HepG2 (cell line): Measurements from ENCODE around the gene EIF4G3. TPM values are rescaled to one million over a fixed set of nuclear protein-coding genes. Genes with fewer than 3 reads are reported as not detected.
"Not testable (repeated sequence)": the region's sequence is repeated elsewhere in the genome, so short reads cannot be mapped to it uniquely, and the experiment has no call there.

Experiments
- ATAC-seq: fragments of 200-7000 bp; cut with Tn5 transposase; 3 replicates; pipeline ENCODE4 v1.9.1; 2020; ENCODE audit warnings: mild to moderate bottlenecking, moderate library complexity
- BruUV-seq: library from RNA; stranded (reverse); fragments of 400-500 nt; replicated peaks from 2 replicates; lab custom pipeline; 2021; lab: Mats Ljungman, UMichigan
- CTCF ChIA-PET: fragments of 300-600 bp; formaldehyde crosslinking; extraction: SDS; loops from one replicate; lab custom pipeline; 2021; ENCODE audit warnings: low total read pairs, inconsistent platforms, low intra/inter-chr PET ratio; lab: Yijun Ruan, JAX
- POLR2A ChIA-PET: fragments of 350-600 bp; sonication (Branson Sonifier 250); formaldehyde crosslinking; loops from one replicate; lab custom pipeline; 2020; ENCODE audit warnings: antibody characterized with exemption, inconsistent platforms; lab: Yijun Ruan, JAX
- DNase-seq: peaks from one replicate; pipeline ENCODE4 v3.0.0-alpha.2; 2015; ENCODE audit warnings: low spot score
- FAIRE-seq: peaks from 3 replicates; lab custom pipeline; 2011; peaks lifted over from hg19 to GRCh38; lab: Jason Lieb, UNC
- H2AFZ ChIP-seq: one replicate; pipeline ENCODE4 v1.6.1; 2011; ENCODE audit warnings: low read length, inconsistent platforms
- H3K27ac ChIP-seq: fragments of 300-600 bp; 3 replicates; pipeline ENCODE4 v1.8.0; 2011; ENCODE audit warnings: mixed run types, mild to moderate bottlenecking, mixed read lengths, low read length, inconsistent platforms; ENCODE audit not compliant: insufficient read depth; ENCODE audit errors: extremely low read length
- H3K27me3 ChIP-seq, 2 experiments: fragments of 200-600 bp in 1 of 2; 2 replicates in 1 of 2; 3 replicates in 1 of 2; pipeline versions ENCODE4 v1.6.0 to v1.8.0; 2011; ENCODE audit warnings: low read length in 2 of 2, mild to moderate bottlenecking in 2 of 2, moderate library complexity in 2 of 2, inconsistent platforms in 1 of 2; ENCODE audit not compliant: insufficient read depth in 2 of 2, control insufficient read depth in 1 of 2
- H3K36me3 ChIP-seq, 2 experiments: fragments of 200-600 bp in 1 of 2; replicated peaks in 1 of 2; 2 replicates in 1 of 2; 3 replicates in 1 of 2; pipeline versions ENCODE4 v1.5.1 to v1.8.0; 2011; ENCODE audit warnings: low read length in 2 of 2, inconsistent platforms in 1 of 2; ENCODE audit not compliant: insufficient read depth in 2 of 2, control insufficient read depth in 1 of 2
- H3K4me1 ChIP-seq: 2 replicates; pipeline ENCODE4 v1.5.1; 2012; ENCODE audit warnings: low read length, inconsistent platforms; ENCODE audit not compliant: insufficient read depth
- H3K4me2 ChIP-seq: 2 replicates; pipeline ENCODE4 v1.6.0; 2011; ENCODE audit warnings: low read depth, low read length, inconsistent platforms
- H3K4me3 ChIP-seq, 3 experiments: fragments of 200-600 bp in 1 of 3; sonication (generic), shearing (Covaris generic) in 1 of 3; replicated peaks in 1 of 3; 2 replicates each; pipeline ENCODE4 v1.5.1; 2011 to 2016; ENCODE audit warnings: low read length in 3 of 3, inconsistent platforms in 2 of 3, low read depth in 2 of 3, mild to moderate bottlenecking in 2 of 3, control low read depth in 1 of 3, mixed read lengths in 1 of 3; ENCODE audit not compliant: insufficient read depth in 1 of 3
- H3K79me2 ChIP-seq: one replicate; pipeline ENCODE4 v1.6.1; 2011; ENCODE audit warnings: low read length, inconsistent platforms; ENCODE audit not compliant: insufficient read depth
- H3K9ac ChIP-seq: 2 replicates; pipeline ENCODE4 v1.6.0; 2011; ENCODE audit warnings: mild to moderate bottlenecking, low read depth, low read length, inconsistent platforms; ENCODE audit not compliant: insufficient read depth
- H3K9me3 ChIP-seq: 2 replicates; pipeline ENCODE4 v1.5.1; 2012; ENCODE audit warnings: mild to moderate bottlenecking, low read length
- H4K20me1 ChIP-seq: 2 replicates; pipeline ENCODE4 v1.6.0; 2011; ENCODE audit warnings: inconsistent platforms, mild to moderate bottlenecking, low read length, moderate library complexity; ENCODE audit not compliant: insufficient read depth
- FOXP4 ChIP-seq: sonication (generic); formaldehyde crosslinking; IDR thresholded peaks from 2 replicates; pipeline ENCODE4 v1.4.0; 2020; ENCODE audit warnings: missing genetic modification reagents
- GATAD2A ChIP-seq: IDR thresholded peaks from 2 replicates; pipeline ENCODE4 v1.6.1; 2016
- HNF4A ChIP-seq: sonication (generic); formaldehyde crosslinking; IDR thresholded peaks from 2 replicates; pipeline ENCODE4 v1.4.0; 2020; ENCODE audit warnings: missing genetic modification reagents
- MED1 ChIP-seq: sonication (generic); formaldehyde crosslinking; IDR thresholded peaks from 2 replicates; pipeline ENCODE4 v1.4.0; 2020; ENCODE audit warnings: missing genetic modification reagents
- SOX6 ChIP-seq, 2 experiments: fragments of 450-650 bp in 1 of 2; sonication (generic) in 1 of 2; formaldehyde crosslinking in 1 of 2; IDR thresholded peaks; 2 replicates each; pipeline versions ENCODE4 v1.4.0 to v1.6.1; 2017 to 2020; ENCODE audit warnings: antibody characterized with exemption in 1 of 2, mild to moderate bottlenecking in 1 of 2, missing genetic modification reagents in 1 of 2
- WGBS: methylation state at CpG from one replicate; pipeline ENCODE4 v1.1.6; 2017; ENCODE audit warnings: low lambda C conversion rate; 5-methylcytosine and 5-hydroxymethylcytosine counted together
- in situ Hi-C: cut with HindIII; loops from 2 replicates; pipeline ENCODE4 v1.10.0; 2017; ENCODE audit warnings: low pct_unique_long_range_greater_than_20kb; ENCODE audit not compliant: extremely low pct_ligation_motif_present
- intact Hi-C: fragments of 100-400 bp; cut with micrococcal nuclease; formaldehyde crosslinking; loops from one replicate; pipeline ENCODE4 v1.10.0; 2022; ENCODE audit not compliant: unreplicated experiment
- polyA plus RNA-seq, 8 experiments: library from polyadenylated mRNA; depleted of rRNA in 3 of 8; stranded (reverse) in 7 of 8; unstranded in 1 of 8; fragments of >200 nt; fragmentation: Illumina TruSeq in 4 of 8; extraction: Trizol in 4 of 8; gene quantifications; 2 replicates each; pipeline versions ENCODE4 v1.2.1 to v1.2.3, GENCODE V29; 2011 to 2016; ENCODE audit warnings: low read depth in 4 of 8, missing spikeins in 1 of 8, mixed read lengths in 1 of 8; ENCODE audit not compliant: insufficient read depth in 1 of 8
- total RNA-seq, 5 experiments: library from RNA; depleted of rRNA; stranded (reverse); fragments of >200 nt; fragmentation: Illumina TruSeq; extraction: Trizol; gene quantifications; 2 replicates each; pipeline ENCODE4 v1.2.3, GENCODE V29; 2016; ENCODE audit warnings: low read depth in 1 of 5
- TF ChIP-seq, protein P1 (sequence below): sonication (generic); formaldehyde crosslinking; IDR thresholded peaks from 2 replicates; pipeline ENCODE4 v1.4.0; 2020; ENCODE audit warnings: missing genetic modification reagents
- TF ChIP-seq, protein P2 (sequence below): sonication (generic); formaldehyde crosslinking; IDR thresholded peaks from 2 replicates; pipeline ENCODE4 v1.5.1; 2020; ENCODE audit warnings: mild to moderate bottlenecking, missing genetic modification reagents, moderate library complexity
- TF ChIP-seq, protein P3 (sequence below): sonication (generic); formaldehyde crosslinking; IDR thresholded peaks from 2 replicates; pipeline ENCODE4 v1.4.0; 2020; ENCODE audit warnings: missing genetic modification reagents

The EIF4G3 gene
- total and polyA plus RNA-seq, 2 of the 13 experiments (the other 11 are each of a cell fraction or from before 2014, with no cell fraction given) = 22.2 to 27.6 TPM

- H3K36me3 ChIP-seq; H4K20me1 ChIP-seq; BruUV-seq; DNase-seq; H3K9ac ChIP-seq; intact Hi-C loops; H3K9me3 ChIP-seq; POLR2A ChIA-PET; CTCF ChIA-PET; H2AFZ ChIP-seq; ATAC-seq; H3K27me3 ChIP-seq; H3K4me3 ChIP-seq; H3K4me2 ChIP-seq; FAIRE-seq; in situ Hi-C loops; TF ChIP-seq SOX6 (IDR thresholded peaks at IDR 0.05): not testable (repeated sequence)
- Histone ChIP-seq H3K4me1 (peaks cover 71% of the 10 kb centered on the region), H3K79me2 (peaks cover 16% of the 10 kb centered on the region), H3K27ac (peak overlapping the region; percentile 82)
- WGBS = 55% methylated on average over 7 of the region's 26 CpGs
- 0 out of 2 replicates have a peak, but pooled peaks have one; percentile 42 for TF ChIP-seq FOXP4 (CRISPR knock-in tag)
- TF ChIP-seq HNF4A (CRISPR knock-in tag) = 0 out of 2 replicates have a peak, but pooled peaks have one; percentile 4
- TF ChIP-seq, protein P1, sequence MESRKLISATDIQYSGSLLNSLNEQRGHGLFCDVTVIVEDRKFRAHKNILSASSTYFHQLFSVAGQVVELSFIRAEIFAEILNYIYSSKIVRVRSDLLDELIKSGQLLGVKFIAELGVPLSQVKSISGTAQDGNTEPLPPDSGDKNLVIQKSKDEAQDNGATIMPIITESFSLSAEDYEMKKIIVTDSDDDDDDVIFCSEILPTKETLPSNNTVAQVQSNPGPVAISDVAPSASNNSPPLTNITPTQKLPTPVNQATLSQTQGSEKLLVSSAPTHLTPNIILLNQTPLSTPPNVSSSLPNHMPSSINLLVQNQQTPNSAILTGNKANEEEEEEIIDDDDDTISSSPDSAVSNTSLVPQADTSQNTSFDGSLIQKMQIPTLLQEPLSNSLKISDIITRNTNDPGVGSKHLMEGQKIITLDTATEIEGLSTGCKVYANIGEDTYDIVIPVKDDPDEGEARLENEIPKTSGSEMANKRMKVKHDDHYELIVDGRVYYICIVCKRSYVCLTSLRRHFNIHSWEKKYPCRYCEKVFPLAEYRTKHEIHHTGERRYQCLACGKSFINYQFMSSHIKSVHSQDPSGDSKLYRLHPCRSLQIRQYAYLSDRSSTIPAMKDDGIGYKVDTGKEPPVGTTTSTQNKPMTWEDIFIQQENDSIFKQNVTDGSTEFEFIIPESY = 0 out of 2 replicates have a peak, but pooled peaks have one; percentile 22
- TF ChIP-seq GATAD2A = 0 out of 2 replicates have a peak, but pooled peaks have one; percentile 28
- TF ChIP-seq MED1 = peak; percentile 24; the same call in 1 of the 2 replicates
- TF ChIP-seq, protein P2, sequence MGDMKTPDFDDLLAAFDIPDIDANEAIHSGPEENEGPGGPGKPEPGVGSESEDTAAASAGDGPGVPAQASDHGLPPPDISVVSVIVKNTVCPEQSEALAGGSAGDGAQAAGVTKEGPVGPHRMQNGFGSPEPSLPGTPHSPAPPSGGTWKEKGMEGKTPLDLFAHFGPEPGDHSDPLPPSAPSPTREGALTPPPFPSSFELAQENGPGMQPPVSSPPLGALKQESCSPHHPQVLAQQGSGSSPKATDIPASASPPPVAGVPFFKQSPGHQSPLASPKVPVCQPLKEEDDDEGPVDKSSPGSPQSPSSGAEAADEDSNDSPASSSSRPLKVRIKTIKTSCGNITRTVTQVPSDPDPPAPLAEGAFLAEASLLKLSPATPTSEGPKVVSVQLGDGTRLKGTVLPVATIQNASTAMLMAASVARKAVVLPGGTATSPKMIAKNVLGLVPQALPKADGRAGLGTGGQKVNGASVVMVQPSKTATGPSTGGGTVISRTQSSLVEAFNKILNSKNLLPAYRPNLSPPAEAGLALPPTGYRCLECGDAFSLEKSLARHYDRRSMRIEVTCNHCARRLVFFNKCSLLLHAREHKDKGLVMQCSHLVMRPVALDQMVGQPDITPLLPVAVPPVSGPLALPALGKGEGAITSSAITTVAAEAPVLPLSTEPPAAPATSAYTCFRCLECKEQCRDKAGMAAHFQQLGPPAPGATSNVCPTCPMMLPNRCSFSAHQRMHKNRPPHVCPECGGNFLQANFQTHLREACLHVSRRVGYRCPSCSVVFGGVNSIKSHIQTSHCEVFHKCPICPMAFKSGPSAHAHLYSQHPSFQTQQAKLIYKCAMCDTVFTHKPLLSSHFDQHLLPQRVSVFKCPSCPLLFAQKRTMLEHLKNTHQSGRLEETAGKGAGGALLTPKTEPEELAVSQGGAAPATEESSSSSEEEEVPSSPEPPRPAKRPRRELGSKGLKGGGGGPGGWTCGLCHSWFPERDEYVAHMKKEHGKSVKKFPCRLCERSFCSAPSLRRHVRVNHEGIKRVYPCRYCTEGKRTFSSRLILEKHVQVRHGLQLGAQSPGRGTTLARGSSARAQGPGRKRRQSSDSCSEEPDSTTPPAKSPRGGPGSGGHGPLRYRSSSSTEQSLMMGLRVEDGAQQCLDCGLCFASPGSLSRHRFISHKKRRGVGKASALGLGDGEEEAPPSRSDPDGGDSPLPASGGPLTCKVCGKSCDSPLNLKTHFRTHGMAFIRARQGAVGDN (CRISPR knock-in tag) = peak; percentile 40; the same call in 1 of the 2 replicates
- TF ChIP-seq, protein P3, sequence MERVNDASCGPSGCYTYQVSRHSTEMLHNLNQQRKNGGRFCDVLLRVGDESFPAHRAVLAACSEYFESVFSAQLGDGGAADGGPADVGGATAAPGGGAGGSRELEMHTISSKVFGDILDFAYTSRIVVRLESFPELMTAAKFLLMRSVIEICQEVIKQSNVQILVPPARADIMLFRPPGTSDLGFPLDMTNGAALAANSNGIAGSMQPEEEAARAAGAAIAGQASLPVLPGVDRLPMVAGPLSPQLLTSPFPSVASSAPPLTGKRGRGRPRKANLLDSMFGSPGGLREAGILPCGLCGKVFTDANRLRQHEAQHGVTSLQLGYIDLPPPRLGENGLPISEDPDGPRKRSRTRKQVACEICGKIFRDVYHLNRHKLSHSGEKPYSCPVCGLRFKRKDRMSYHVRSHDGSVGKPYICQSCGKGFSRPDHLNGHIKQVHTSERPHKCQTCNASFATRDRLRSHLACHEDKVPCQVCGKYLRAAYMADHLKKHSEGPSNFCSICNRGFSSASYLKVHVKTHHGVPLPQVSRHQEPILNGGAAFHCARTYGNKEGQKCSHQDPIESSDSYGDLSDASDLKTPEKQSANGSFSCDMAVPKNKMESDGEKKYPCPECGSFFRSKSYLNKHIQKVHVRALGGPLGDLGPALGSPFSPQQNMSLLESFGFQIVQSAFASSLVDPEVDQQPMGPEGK (CRISPR knock-in tag) = peak; percentile 69
- TF ChIP-seq SOX6 (CRISPR knock-in tag; IDR thresholded peaks at IDR 0.05) = 0 out of 2 replicates have a peak, but pooled peaks have one; percentile 40
Observed at GRCh38 chr1:21024136-21024896, 152.4 kb downstream of the EIF4G3 start.
